ENCODE measurements around the gene SLC2A9. TPM values are rescaled to one million over a fixed set of nuclear protein-coding genes. Genes with fewer than 3 reads are reported as not detected.

Gene SLC2A9
- total and polyA plus RNA-seq, 8 donors: 2.2 to 19.0 (median 4.3) TPM

DNA sequence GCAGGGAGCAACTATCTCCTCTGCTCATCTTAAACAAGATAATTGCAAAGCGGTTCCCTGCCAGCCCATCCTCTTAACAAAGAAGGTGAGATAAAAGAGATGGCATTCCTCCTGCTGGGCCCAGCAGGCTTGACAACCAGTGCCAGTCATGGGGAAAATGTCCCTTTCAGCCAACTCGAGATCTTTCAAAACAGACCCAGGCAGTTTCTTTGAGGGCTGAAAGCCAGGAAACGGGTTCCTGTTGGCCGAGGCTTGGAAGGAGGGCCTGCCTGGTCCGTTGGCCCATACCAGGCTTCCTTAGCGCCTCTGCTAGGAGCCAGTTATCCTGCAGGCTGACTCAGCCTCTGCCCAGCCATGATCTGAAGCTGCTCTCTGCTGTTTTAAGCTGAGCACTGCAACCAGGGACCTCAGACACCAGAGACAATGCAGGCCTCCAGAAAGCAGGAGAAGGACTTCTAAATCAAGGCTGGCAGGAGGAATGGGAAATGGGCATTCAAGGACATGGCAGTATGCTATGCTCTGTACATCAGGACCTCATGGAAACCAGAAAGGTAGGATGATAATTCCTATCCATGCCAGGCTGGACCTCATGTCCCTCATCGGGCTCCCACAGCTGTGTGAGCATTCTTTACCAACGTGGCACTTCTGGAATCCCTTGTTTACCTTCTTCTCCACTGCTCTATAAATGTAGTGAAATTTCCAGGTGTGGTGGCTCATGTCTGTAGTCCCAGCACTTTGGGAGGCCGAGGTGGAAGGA is 42.4 kb upstream of the SLC2A9 start:
- H3K4me3 ChIP-seq: no peak overlapping the region
- intact Hi-C loops (cut with DNase I): no loop called here
- peaks cover 0 to 49% of the 10 kb centered on the region in 2 donors for H3K36me3 ChIP-seq
- DNase-seq: peak; percentile 14 to 72 (median 66)
- peaks cover 2 to 12% of the 10 kb centered on the region in 2 donors for H3K4me1 ChIP-seq
- no peaks in the 10 kb centered on the region for H3K9me3 ChIP-seq
- TF ChIP-seq, protein P1, sequence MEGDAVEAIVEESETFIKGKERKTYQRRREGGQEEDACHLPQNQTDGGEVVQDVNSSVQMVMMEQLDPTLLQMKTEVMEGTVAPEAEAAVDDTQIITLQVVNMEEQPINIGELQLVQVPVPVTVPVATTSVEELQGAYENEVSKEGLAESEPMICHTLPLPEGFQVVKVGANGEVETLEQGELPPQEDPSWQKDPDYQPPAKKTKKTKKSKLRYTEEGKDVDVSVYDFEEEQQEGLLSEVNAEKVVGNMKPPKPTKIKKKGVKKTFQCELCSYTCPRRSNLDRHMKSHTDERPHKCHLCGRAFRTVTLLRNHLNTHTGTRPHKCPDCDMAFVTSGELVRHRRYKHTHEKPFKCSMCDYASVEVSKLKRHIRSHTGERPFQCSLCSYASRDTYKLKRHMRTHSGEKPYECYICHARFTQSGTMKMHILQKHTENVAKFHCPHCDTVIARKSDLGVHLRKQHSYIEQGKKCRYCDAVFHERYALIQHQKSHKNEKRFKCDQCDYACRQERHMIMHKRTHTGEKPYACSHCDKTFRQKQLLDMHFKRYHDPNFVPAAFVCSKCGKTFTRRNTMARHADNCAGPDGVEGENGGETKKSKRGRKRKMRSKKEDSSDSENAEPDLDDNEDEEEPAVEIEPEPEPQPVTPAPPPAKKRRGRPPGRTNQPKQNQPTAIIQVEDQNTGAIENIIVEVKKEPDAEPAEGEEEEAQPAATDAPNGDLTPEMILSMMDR (IDR thresholded peaks at IDR 0.05): peak; percentile 46 to 61
- H3K27ac ChIP-seq: no peak overlapping the region
- ATAC-seq: peak; percentile 98
- no peaks in the 10 kb centered on the region for H3K27me3 ChIP-seq

DNA sequence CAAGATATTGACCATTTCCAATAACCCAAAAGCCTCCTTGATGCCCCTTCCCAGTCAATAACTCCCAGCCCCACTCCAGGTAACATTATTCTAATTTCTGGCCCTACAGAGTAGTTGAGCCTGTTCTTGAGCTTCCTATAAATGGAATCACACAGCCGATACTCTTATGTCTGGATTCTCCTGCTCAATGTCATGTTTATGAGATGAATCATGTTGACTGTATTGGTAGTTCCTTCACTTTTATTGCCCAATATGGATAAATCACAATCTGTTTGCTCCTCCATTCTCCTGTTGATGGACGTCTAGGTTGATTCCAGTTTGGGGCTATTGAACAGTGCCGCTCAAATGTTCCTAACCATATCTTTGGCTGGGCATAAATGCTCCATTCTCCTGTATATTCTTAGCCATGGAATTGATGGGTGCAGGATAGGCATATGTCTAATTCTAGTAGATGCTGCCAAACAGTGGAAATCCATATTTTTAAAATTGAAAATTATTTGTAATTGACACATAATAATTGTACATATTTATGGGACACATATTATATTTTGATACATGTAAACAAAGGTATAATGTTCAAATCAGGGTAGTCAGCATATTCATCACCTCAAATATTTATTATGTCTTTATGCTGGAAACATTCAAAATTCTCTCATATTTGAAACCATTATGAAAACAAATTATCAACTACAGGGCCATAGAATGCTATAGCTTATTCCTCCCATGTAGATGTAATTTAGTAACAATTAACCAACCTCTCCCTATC is 40.5 kb upstream of the SLC2A9 start:
- intact Hi-C loops (cut with DNase I): no loop called here
- ATAC-seq: no peak
- TF ChIP-seq, protein P1 (IDR thresholded peaks at IDR 0.05): no peak
- Histone ChIP-seq H3K36me3 (peaks cover 0 to 30% of the 10 kb centered on the region in 2 donors), H3K9me3 (no peaks in the 10 kb centered on the region), H3K27me3 (no peaks in the 10 kb centered on the region), H3K4me3 (no peak overlapping the region), H3K4me1 (peaks cover 2 to 12% of the 10 kb centered on the region in 2 donors), H3K27ac (no peak overlapping the region)
- no peak for DNase-seq

DNA sequence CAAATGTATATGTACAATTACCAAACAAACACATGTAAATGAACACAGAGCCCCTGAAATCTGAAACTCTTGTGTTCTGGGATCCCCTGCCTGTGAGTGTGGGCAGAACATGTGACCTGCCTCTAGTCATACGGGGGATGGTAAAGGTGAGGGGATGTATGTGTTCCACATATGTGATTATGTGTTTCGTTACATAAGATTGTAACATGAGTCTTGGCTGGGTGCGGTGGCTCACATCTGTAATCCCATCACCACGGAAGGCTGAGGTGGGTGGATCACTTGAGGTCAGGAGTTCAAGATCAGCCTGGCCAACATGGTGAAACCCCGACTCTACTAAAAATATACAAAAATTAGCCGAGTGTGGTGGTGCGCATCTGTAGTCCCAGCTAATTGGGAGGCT is 37.1 kb upstream of the SLC2A9 start:
- Histone ChIP-seq H3K36me3 (no peaks in the 10 kb centered on the region), H3K27ac (no peak overlapping the region), H3K9me3 (no peaks in the 10 kb centered on the region), H3K4me3 (no peak overlapping the region), H3K4me1 (peaks cover 0 to 1% of the 10 kb centered on the region in 2 donors), H3K27me3 (no peaks in the 10 kb centered on the region)
- TF ChIP-seq, protein P1 (IDR thresholded peaks at IDR 0.05): no peak
- ATAC-seq (no peak), DNase-seq (no peak)
- intact Hi-C loops (cut with DNase I): no loop called here

DNA sequence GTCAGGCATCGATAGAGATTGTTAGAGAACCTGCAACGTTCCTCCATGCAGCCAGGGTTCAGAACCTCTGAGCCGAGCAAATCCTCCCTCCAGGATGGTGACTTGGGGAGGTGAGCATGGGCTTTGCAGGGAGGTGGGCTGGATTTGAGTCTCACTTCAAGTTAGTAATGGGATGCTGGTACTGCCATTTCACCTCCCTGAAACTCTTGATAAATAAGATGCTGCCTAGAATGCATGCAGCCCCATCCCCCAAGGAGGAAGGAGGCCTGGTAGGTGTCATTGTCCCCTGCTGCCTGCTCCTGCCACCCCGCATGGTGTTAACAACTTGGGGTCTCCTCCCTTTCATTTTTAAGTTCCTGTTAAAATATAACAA is 35.7 kb upstream of the SLC2A9 start:
- H3K27ac ChIP-seq: no peak overlapping the region

More for the DNA sequence above, 35.7 kb upstream of the SLC2A9 start:
- intact Hi-C loops (cut with DNase I): no loop called here
- no peaks in the 10 kb centered on the region for H3K4me1 ChIP-seq
- no peaks in the 10 kb centered on the region for H3K36me3 ChIP-seq
- no peak overlapping the region for H3K4me3 ChIP-seq
- DNase-seq (no peak), ATAC-seq (no peak)
- TF ChIP-seq, protein P1 (IDR thresholded peaks at IDR 0.05): no peak
- no peaks in the 10 kb centered on the region for H3K27me3 ChIP-seq
- H3K9me3 ChIP-seq: no peaks in the 10 kb centered on the region

All from left lung (tissue), 10 donors.